ENCODE results near the gene ELAC2. TPM values are rescaled to one million over a fixed set of nuclear protein-coding genes. Genes with fewer than 3 reads are reported as not detected.

ELAC2 gene
- total RNA-seq, 1 donor from 2014 or later: 117 TPM

GRCh38 chr17:12953156-12953555, 64.7 kb downstream of the ELAC2 start:
- no peak for DNase-seq (ENCODE audit: low read depth)

- DNase-seq (ENCODE audit: low read depth): no peak
Measured at GRCh38 chr17:12952012-12952411, 65.8 kb downstream of the ELAC2 start.

GRCh38 chr17:12947047-12947446, 70.8 kb downstream of the ELAC2 start:
- DNase-seq (ENCODE audit: low read depth): no peak

Other genes with a start within 250 kb of the ELAC2 start
- gene ARHGAP44, start 228.5 kb downstream of the ELAC2 start, total RNA-seq: 1.0 and 1.3 TPM in 2 replicates